Measurements from ENCODE around the gene PGD.

PGD gene

GRCh38 chr1:10383630-10384029, 15.2 kb upstream of the PGD start:
- in situ Hi-C loops (cut with HindIII; ENCODE audit: low pct_unique_long_range_greater_than_20kb, low sequenced_read_pairs): no loop called here
- DNase-seq (ENCODE audit: low read depth in 1 of 2, low spot score in 1 of 2): no peak
- TF ChIP-seq JUND (IDR thresholded peaks at IDR 0.05; ENCODE audit: low read depth): no peak

DNA sequence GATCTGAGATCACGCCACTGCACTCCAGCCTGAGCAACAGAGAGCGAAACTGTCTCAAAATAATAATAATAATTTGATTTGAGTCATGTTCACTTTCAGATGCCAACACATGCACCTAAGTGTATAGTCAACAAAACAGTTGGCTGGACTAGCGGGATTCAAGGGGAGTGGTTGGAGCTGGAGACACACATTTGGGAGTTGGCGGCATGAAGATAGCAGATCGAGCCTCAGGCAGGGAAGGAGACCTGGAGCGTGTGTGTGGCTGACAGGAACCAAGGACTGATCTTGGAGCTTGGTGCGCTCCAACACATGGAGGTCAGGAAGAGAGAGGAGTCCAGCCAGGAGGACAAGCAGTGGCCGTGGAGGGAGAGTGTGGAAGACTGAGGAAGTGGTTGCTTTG, 14.6 kb upstream of the PGD start:
- no peak for TF ChIP-seq JUND (IDR thresholded peaks at IDR 0.05; ENCODE audit: low read depth)
- in situ Hi-C loops (cut with HindIII; ENCODE audit: low pct_unique_long_range_greater_than_20kb, low sequenced_read_pairs): no loop called here
- DNase-seq (ENCODE audit: low read depth in 1 of 2, low spot score in 1 of 2): no peak

DNA sequence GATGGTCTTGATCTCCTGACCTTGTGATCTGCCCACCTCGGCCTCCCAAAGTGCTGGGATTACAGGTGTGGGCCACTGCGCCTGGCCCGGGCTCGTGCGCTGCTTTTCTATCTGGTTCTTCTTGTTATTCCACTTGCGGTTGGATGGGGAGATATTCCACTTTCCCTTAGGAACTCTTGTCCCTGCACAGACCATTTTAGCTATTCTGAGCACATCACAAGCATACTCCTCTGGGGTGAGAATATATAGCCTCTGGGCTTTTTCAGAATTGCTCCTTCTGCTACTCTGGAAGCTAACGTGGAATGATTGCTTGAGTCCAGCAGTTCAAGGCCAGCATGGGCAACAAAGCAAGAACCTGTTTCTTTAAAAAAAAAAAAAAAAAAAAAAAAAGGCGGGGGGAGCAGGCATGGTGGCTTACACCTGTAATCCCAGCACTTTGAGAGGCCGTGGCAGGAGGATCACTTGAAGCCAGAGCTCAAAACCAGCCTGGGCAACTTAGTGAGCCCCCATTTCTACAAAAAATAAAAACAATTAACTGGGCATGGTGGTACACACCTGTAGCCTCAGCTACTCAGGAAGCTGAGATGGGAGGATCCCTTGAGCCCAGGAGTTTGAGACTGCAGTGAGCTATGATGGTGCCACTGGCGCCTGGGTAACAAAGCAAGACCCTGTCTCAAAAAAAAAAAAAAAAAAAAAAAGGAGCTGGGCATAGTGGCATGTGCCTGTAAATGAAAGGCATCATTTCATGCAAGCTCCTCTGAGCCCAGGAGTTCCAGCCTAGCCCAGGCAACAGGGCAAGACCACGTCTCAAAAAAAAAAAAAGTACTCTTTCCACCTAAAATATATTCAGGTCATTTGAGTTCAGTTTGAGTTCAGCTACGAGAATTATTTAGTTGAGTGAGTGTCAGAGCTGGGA, 11.8 kb upstream of the PGD start:
- peak in 1 of 2 experiments; percentile 52 for DNase-seq (ENCODE audit: low read depth in 1 of 2, low spot score in 1 of 2)
- in situ Hi-C loops (cut with HindIII; ENCODE audit: low pct_unique_long_range_greater_than_20kb, low sequenced_read_pairs): no loop called here
- TF ChIP-seq JUND (IDR thresholded peaks at IDR 0.05; ENCODE audit: low read depth): no peak

DNA sequence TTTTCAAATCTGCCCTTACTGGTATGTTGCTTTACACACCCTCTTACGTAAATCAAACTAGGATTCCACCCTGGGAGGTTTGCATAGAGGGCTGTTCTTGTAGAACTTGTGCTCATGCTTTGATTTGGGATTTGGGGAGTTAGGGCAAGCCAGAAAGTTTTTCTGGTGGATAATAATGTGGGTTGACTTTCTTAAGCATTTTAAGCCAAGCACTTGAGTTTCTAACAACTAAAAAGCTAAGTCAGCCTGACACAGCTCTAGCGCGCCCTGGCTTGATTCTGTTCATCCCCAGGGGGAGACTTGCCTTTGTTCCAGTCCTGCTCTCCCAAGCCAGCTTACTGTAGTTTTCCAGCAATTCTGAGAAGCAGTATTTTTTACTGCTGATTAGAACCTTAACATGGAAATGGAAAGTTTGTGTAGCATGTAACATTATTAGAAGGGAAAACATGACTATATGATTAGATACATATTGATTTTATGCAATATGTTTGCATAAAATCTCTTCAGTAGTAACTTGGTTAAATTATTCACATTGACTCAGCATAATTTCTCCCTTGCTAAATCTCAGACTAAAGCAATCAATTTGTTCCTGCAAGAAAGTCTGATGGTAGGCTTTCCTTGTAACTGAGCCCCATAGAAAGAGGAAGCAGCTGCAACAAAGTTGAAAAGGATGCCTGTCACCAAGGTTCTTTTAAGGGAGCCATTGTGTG, 11.0 kb upstream of the PGD start:
- in situ Hi-C loops (cut with HindIII; ENCODE audit: low pct_unique_long_range_greater_than_20kb, low sequenced_read_pairs): no loop called here
- no peak for TF ChIP-seq JUND (IDR thresholded peaks at IDR 0.05; ENCODE audit: low read depth)
- peak; percentile 15 to 48 for DNase-seq (ENCODE audit: low read depth in 1 of 2, low spot score in 1 of 2)

DNA sequence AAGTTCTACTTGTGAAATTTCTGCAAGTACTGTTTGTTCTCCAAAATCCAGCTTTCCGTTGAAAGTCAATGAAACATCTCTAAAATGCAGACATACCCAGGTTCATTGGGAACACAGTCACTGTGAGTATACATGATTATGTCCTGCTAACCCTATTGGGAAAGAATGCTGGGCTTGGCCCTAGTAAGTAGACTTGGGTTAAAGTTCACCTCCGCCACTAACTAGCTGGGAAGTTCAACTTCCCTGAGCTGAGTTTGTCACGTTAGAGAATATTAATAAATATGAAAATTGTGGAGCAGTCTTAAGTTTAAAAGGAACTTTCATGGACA, 10.5 kb upstream of the PGD start:
- TF ChIP-seq JUND (IDR thresholded peaks at IDR 0.05; ENCODE audit: low read depth): no peak
- in situ Hi-C loops (cut with HindIII; ENCODE audit: low pct_unique_long_range_greater_than_20kb, low sequenced_read_pairs): no loop called here
- DNase-seq (ENCODE audit: low read depth in 1 of 2, low spot score in 1 of 2): no peak

GRCh38 chr1:10389271-10389973, 9.4 kb upstream of the PGD start:
- no peak for DNase-seq (ENCODE audit: low read depth in 1 of 2, low spot score in 1 of 2)
- TF ChIP-seq JUND (IDR thresholded peaks at IDR 0.05; ENCODE audit: low read depth): no peak
- in situ Hi-C loops (cut with HindIII; ENCODE audit: low pct_unique_long_range_greater_than_20kb, low sequenced_read_pairs): no loop called here

GRCh38 chr1:10396870-10397269, 2.0 kb upstream of the PGD start:
- in situ Hi-C loops (cut with HindIII; ENCODE audit: low pct_unique_long_range_greater_than_20kb, low sequenced_read_pairs): no loop called here
- DNase-seq (ENCODE audit: low read depth in 1 of 2, low spot score in 1 of 2): no peak
- TF ChIP-seq JUND (IDR thresholded peaks at IDR 0.05; ENCODE audit: low read depth): no peak

- DNase-seq (ENCODE audit: low read depth in 1 of 2, low spot score in 1 of 2): no peak
- in situ Hi-C loops (cut with HindIII; ENCODE audit: low pct_unique_long_range_greater_than_20kb, low sequenced_read_pairs): no loop called here
- TF ChIP-seq JUND (IDR thresholded peaks at IDR 0.05; ENCODE audit: low read depth): no peak
Measured at GRCh38 chr1:10398278-10398733, 558 bp upstream of the PGD start.

GRCh38 chr1:10399444-10399941, 629 bp downstream of the PGD start:
- no peak for DNase-seq (ENCODE audit: low read depth in 1 of 2, low spot score in 1 of 2)
- in situ Hi-C loops (cut with HindIII; ENCODE audit: low pct_unique_long_range_greater_than_20kb, low sequenced_read_pairs): no loop called here
- no peak for TF ChIP-seq JUND (IDR thresholded peaks at IDR 0.05; ENCODE audit: low read depth)

DNA sequence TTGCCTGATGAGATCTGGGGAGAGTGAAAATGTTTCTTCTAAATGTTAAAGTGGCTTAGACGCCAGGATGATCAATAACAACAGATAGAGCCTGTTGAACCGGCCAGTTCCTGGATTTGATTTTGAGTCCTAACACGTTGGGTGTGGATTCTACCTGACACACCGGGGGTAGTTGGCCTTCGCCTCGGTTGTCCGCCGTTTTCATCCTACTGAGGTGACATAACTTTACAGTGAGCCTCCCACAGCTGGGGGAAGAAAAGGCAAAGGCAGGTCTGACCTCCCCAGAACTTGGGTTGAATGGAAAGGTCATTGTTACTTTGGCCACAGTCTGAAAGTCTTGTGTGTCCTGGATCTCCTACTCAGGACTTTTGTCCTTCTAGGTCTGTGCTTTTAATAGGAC, 1.1 kb downstream of the PGD start:
- DNase-seq (ENCODE audit: low read depth in 1 of 2, low spot score in 1 of 2): no peak
- in situ Hi-C loops (cut with HindIII; ENCODE audit: low pct_unique_long_range_greater_than_20kb, low sequenced_read_pairs): no loop called here
- TF ChIP-seq JUND (IDR thresholded peaks at IDR 0.05; ENCODE audit: low read depth): no peak

DNA sequence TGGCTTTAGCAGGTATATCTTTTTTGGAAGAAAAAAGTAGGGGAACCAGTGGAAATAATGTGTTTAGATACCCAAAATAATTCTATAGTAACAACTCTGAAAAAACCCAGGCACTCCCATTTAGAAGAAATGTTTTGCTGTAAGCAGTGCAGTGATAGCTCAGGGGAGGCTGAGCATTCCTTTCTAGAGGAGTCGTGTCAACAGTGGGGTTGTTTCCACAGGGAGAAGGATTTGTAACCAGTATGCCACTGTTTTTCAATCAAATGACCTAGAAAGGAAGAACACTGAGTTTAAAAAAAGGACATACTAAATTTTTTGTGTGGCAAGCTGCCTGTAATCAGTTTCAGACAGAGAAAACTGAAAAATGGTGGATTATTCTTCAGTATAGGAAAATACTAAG, 2.4 kb downstream of the PGD start:
- in situ Hi-C loops (cut with HindIII; ENCODE audit: low pct_unique_long_range_greater_than_20kb, low sequenced_read_pairs): no loop called here

DNA sequence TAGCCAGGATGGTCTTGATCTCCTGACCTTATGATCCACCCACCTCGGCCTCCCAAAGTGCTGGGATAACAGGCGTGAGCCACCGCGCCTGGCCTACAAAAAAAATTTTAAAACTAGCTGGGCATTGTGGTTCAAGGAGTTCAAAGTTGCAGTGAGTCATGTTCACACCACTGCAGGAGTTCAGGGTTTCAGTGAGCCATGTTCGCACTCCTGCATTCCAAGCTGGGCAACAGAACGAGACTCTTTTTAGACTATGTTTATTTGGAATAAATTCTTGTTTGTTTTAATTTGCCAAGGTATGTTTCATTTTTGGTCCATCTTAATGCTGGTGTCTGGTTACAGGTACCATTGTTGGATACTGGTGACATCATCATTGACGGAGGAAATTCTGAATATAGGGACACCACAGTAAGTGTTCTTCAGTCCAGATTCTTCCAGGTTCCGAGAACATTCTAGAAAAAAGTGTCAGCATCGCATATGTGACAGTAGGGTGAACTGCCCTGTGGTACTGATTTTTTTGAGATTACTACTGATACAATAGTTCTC, 3.9 kb downstream of the PGD start:
- TF ChIP-seq JUND (IDR thresholded peaks at IDR 0.05; ENCODE audit: low read depth): no peak

More for the DNA sequence above, 2.4 kb downstream of the PGD start:
- no peak for DNase-seq (ENCODE audit: low read depth in 1 of 2, low spot score in 1 of 2)
- TF ChIP-seq JUND (IDR thresholded peaks at IDR 0.05; ENCODE audit: low read depth): no peak

More for the DNA sequence above, 3.9 kb downstream of the PGD start:
- DNase-seq (ENCODE audit: low read depth in 1 of 2, low spot score in 1 of 2): no peak
- in situ Hi-C loops (cut with HindIII; ENCODE audit: low pct_unique_long_range_greater_than_20kb, low sequenced_read_pairs): no loop called here
